NCI-H2196 (cell line): Measurements from ENCODE around the gene NOSIP.
A peak's percentile ranks its signal among the peaks of the same experiment; 100 is the strongest.
"Not testable (repeated sequence)": the region's sequence is repeated elsewhere in the genome, so short reads cannot be mapped to it uniquely, and the experiment has no call there.

Experiments
- DNase-seq: peaks from one replicate; lab custom pipeline; 2025; ENCODE audit not compliant: unreplicated experiment; lab: John Stamatoyannopoulos, UW

Gene NOSIP

GRCh38 chr19:49580264-49581006 is at the start of gene NOSIP:
Gene NOSIP, minus strand, starts transcription at chr19:49580556. Its CDS starts 19,865 bp downstream, at chr19:49560691.
- DNase-seq: peak; percentile 96

GRCh38 chr19:49629659-49630058 is 49.3 kb upstream of the NOSIP start:
- DNase-seq: no peak

DNA sequence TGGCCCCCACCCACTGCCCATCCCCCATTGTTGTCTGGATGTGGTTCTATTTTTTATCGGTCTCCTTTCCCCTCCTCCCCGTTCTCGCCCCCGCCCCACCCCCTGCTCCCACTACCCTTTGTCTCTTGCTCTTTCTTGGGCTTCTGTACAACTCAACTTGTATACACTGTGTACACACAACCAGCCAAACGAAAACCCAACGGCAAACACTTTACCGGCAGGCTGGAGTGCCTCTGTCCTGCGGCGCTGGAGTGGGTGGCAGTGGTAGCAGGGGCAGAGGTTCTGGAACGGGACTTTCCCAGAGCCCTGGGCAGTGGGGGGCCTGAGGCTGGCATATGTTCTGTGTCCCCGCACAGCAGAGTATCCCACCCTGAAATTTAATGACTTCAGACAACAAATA is 45.9 kb upstream of the NOSIP start:
- DNase-seq: no peak

GRCh38 chr19:49624967-49625910 is 44.9 kb upstream of the NOSIP start:
- no peak for DNase-seq

DNA sequence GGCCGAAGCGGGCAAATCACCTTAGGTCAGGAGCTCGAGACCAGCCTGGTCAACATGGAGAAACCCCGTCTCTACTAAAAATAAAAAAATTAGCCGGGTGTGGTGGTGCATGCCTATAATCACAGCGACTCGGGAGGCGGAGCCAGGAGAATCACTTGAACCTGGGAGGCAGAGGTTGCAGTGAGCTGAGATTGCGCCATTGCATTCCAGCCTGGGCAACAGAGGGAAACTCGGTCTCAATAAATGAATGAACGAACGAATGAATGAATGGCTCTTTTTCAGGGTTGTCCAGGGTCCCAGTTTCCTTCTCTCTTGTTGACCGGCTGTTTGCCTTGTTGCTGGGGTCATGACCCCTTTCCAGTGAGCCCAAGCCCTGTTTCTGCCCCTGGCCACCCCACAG is 37.5 kb upstream of the NOSIP start:
- DNase-seq: not testable (repeated sequence)

DNA sequence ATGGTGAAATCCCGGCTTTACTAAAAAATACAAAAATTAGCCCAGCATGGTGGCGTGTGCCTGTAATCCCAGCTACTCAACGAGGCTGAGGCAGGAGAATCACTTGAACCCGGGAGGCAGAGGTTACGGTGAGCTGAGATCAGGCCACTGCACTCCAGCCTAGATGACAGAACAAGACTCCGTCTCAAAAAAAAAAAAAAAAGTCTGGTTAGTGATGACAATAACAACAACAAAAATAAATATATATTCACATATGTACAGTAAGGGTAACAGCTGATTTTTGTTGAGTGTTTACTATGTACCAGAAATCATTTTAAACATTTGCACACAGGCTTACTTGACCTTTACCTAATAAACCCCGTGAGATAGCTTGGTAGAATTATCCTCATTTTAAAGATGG is 36.6 kb upstream of the NOSIP start:
- DNase-seq: no peak

GRCh38 chr19:49616532-49616931 is 36.2 kb upstream of the NOSIP start:
- no peak for DNase-seq

DNA sequence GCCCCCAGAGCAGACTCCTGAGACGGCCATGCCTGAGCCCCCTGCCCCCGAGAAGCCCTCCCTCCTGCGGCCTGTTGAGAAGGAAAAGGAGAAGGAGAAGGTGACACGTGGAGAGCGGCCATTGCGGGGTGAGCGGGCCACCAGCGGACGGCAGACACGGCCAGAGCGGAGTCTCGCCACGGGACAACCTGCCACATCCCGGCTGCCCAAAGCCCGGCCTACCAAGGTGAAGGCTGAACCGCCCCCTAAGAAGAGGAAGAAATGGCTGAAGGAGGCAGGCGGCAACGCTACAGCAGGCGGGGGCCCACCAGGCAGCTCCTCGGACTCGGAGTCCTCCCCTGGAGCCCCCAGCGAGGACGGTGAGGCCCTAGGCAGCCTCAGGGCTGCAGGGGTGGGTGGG is 35.5 kb upstream of the NOSIP start:
- no peak for DNase-seq

- no peak for DNase-seq
Measured at GRCh38 chr19:49614096-49614833, 33.9 kb upstream of the NOSIP start.

GRCh38 chr19:49613374-49613773 is 33.0 kb upstream of the NOSIP start:
- DNase-seq: peak; percentile 59

GRCh38 chr19:49609499-49610092 is 29.2 kb upstream of the NOSIP start:
- no peak for DNase-seq

DNA sequence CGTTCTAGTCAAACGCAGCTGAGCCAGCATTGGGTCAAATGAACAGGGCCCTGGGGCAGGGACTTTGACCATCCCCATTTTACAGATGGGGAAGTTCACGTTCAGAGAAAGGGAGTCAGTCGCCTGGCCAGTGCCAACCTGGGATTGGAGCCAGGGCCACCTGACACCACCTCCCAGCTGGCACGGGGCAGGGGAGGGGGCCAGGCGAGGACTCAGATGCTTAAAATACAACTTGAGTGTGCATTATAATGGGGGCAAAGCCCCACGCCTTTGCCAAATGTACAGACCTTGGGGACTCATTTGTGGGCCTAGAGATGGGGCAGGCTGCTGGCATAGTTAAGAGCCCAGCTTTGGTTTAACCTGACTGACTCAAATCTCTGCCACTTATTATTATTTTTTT is 25.2 kb upstream of the NOSIP start:
- no peak for DNase-seq

DNA sequence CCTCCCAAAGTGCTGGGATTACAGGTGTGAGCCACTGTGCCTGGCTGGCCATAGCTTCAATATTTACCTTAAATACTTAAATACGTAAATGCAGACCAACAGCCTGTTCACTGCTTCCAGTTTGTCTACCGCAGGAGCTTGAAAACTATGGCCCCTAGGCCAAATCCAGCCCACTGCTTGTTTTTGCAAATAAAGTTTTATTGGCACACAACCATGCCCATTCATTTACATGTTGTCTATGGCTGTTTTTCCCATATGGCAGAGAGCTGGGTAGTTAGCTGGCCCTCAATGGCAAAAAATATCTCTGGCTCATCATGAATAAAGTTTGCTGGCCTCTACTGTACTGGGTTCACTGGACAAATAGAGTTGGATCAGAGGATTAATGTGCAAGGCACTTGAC is 22.4 kb upstream of the NOSIP start:
- no peak for DNase-seq

- no peak for DNase-seq
Measured at GRCh38 chr19:49601482-49602038, 21.2 kb upstream of the NOSIP start.

- no peak for DNase-seq
Measured at GRCh38 chr19:49599378-49600295, 19.3 kb upstream of the NOSIP start.

DNA sequence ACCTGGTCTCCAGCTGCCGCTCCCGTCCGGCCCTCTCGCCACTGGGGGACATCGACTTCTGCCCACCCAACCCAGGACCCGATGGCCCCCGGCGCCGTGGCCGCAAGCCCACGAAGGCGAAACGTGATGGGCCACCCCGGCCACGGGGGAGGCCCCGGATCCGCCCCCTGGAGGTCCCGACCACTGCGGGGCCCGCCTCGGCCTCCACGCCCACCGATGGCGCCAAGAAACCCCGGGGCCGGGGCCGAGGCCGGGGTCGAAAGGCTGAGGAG is 17.3 kb upstream of the NOSIP start:
- DNase-seq: no peak

DNA sequence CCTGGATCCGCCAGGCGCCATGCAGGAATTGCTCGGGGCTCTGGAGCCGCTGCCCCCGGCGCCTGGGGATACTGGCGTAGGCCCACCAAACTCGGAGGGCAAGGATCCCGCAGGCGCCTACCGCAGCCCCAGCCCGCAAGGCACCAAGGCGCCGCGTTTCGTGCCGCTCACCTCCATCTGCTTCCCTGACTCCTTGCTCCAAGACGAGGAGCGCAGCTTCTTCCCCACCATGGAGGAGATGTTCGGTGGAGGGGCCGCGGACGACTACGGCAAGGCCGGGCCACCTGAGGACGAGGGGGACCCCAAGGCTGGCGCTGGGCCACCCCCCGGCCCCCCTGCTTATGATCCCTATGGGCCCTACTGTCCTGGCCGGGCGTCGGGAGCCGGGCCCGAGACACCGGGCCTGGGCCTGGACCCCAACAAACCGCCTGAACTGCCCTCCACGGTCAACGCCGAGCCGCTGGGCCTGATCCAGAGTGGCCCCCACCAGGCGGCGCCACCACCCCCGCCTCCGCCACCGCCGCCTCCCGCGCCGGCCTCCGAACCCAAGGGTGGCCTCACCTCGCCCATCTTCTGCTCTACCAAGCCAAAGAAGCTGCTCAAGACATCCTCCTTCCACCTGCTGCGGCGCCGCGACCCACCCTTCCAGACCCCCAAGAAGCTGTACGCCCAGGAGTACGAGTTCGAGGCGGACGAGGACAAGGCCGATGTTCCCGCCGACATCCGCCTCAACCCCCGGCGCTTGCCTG is 16.8 kb upstream of the NOSIP start:
- DNase-seq: no peak

DNA sequence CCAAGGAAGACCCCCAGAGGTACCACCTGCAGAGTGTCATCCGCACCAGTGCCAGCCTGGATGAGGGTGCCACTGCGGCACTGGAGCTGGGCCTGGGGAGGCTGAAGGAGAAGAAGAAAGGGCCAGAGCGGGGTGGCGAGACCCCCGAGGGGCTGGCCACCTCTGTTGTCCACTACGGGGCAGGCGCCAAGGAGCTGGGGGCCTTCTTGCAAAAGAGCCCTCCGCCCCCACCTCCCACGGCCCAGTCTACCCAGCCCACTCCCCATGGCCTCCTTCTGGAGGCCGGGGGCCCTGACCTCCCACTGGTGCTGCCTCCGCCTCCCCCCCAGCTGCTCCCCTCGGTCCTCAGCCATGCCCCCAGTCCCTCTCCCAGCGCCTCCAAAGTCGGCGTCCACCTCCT is 16.1 kb upstream of the NOSIP start:
- DNase-seq: no peak

- no peak for DNase-seq
Measured at GRCh38 chr19:49595819-49596404, 15.6 kb upstream of the NOSIP start.
